Osteoblast (primary cell): ENCODE measurements around the gene DAZAP2. TPM values are rescaled to one million over a fixed set of nuclear protein-coding genes. Genes with fewer than 3 reads are reported as not detected.
A peak's percentile ranks its signal among the peaks of the same experiment; 100 is the strongest.

Experiments
- DNase-seq: peaks from one replicate; pipeline ENCODE4 v3.0.0; 2011; ENCODE audit warnings: low spot score, mixed read lengths; ENCODE audit not compliant: insufficient read length; ENCODE audit errors: missing footprints
- H2AFZ ChIP-seq: 2 replicates; pipeline ENCODE4 v1.6.0; 2011; ENCODE audit warnings: mild to moderate bottlenecking, low read length
- H3K27ac ChIP-seq: 2 replicates; pipeline ENCODE4 v1.5.1; 2011; ENCODE audit warnings: mild to moderate bottlenecking, low read depth, low read length, moderate library complexity
- H3K27me3 ChIP-seq: 2 replicates; pipeline ENCODE4 v1.6.0; 2012; ENCODE audit warnings: mild to moderate bottlenecking, control low read depth, inconsistent platforms, low read length, moderate library complexity; ENCODE audit not compliant: insufficient read depth
- H3K36me3 ChIP-seq: 2 replicates; pipeline ENCODE4 v1.5.1; 2011; ENCODE audit warnings: mild to moderate bottlenecking, low read length, control low read depth, moderate library complexity; ENCODE audit not compliant: insufficient read depth
- H3K4me1 ChIP-seq: 2 replicates; pipeline ENCODE4 v1.5.1; 2011; ENCODE audit warnings: mild to moderate bottlenecking, low read length, control low read depth, moderate library complexity; ENCODE audit not compliant: insufficient read depth
- H3K4me2 ChIP-seq: 2 replicates; pipeline ENCODE4 v1.6.0; 2011; ENCODE audit warnings: mild to moderate bottlenecking, low read length; ENCODE audit not compliant: insufficient read depth
- H3K4me3 ChIP-seq: fragments of 200-600 bp; sonication (generic); 3 replicates; pipeline ENCODE4 v1.5.1; 2012; ENCODE audit warnings: mild to moderate bottlenecking, low read length, inconsistent platforms; ENCODE audit not compliant: insufficient read depth
- H3K79me2 ChIP-seq: 2 replicates; pipeline ENCODE4 v1.6.0; 2012; ENCODE audit warnings: mild to moderate bottlenecking, low read length, control low read depth, inconsistent platforms; ENCODE audit not compliant: insufficient read depth
- H3K9me3 ChIP-seq: 2 replicates; pipeline ENCODE4 v1.5.1; 2011; ENCODE audit warnings: low read depth, low read length, control low read depth
- H4K20me1 ChIP-seq: 2 replicates; pipeline ENCODE4 v1.6.0; 2012; ENCODE audit warnings: mild to moderate bottlenecking, low read length, control low read depth; ENCODE audit not compliant: insufficient read depth
- total RNA-seq: library from RNA; depleted of rRNA; stranded (reverse); fragments of >200 nt; gene quantifications from 2 replicates; pipeline ENCODE4 v1.2.3, GENCODE V29; 2012
- TF ChIP-seq, protein P1 (sequence below): IDR thresholded peaks from 2 replicates; pipeline ENCODE4 v1.5.1; 2011; ENCODE audit warnings: mild to moderate bottlenecking, low read depth, low read length, moderate library complexity; ENCODE audit errors: extremely low read depth

DAZAP2 gene
- total RNA-seq, 1 donor = 160 TPM

GRCh38 chr12:51216642-51217041 is 22.0 kb upstream of the DAZAP2 start:
- Histone ChIP-seq H3K36me3 (no peaks in the 10 kb centered on the region), H3K9me3 (no peaks in the 10 kb centered on the region), H3K27ac (peak overlapping the region; percentile 53), H3K4me2 (peak overlapping the region; percentile 84), H4K20me1 (no peaks in the 10 kb centered on the region), H3K4me3 (peak overlapping the region; percentile 88), H2AFZ (peak overlapping the region; percentile 83), H3K79me2 (peaks cover 7% of the 10 kb centered on the region), H3K4me1 (peaks cover 15% of the 10 kb centered on the region), H3K27me3 (no peaks in the 10 kb centered on the region)
- TF ChIP-seq, protein P1, sequence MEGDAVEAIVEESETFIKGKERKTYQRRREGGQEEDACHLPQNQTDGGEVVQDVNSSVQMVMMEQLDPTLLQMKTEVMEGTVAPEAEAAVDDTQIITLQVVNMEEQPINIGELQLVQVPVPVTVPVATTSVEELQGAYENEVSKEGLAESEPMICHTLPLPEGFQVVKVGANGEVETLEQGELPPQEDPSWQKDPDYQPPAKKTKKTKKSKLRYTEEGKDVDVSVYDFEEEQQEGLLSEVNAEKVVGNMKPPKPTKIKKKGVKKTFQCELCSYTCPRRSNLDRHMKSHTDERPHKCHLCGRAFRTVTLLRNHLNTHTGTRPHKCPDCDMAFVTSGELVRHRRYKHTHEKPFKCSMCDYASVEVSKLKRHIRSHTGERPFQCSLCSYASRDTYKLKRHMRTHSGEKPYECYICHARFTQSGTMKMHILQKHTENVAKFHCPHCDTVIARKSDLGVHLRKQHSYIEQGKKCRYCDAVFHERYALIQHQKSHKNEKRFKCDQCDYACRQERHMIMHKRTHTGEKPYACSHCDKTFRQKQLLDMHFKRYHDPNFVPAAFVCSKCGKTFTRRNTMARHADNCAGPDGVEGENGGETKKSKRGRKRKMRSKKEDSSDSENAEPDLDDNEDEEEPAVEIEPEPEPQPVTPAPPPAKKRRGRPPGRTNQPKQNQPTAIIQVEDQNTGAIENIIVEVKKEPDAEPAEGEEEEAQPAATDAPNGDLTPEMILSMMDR = no peak
- peak; percentile 50 for DNase-seq

DNA sequence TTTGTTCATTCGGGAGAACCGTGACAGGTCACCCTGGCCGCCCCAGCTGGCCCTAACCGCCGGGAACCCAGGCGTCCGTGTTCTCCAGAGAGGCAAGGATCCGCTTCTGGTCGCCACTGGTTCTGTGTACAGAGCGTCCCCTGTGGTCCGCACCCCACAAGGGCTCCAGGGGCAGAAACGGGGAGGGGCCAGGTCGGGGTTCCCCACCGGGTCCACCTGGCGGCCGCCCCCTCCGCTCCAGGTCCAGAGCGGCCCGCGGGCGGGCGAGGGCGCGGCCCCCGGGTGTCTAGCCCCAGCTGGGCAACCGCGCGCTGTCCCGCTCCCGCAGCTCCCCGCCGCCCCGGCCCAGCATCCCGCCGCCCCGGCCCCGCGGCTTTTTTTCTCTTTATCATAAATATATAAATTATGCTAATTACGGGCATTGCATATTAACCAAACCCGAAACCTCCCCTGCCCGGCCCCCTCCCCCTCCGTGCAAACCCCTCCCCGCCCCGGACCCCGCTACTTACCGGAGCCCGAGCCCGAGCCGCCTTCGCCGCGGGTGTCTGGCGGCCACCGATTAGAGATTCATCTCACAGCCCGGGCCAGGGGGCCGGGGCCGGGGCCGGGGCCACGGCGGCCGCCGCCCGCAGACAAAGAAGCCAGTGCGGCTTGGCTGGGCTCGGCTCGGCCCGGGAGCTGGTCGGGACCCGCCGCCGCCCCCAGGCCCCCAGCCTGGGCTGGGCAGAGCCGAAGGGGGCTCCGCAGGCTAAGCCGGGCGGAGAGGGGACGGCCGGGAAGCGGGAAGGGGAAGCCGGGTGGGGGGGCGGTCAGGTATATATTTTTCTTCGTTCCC is 21.3 kb upstream of the DAZAP2 start:
- H3K27me3 ChIP-seq = no peaks in the 10 kb centered on the region
- no peaks in the 10 kb centered on the region for H3K9me3 ChIP-seq
- H3K4me2 ChIP-seq = peak overlapping the region; percentile 90
- H3K79me2 ChIP-seq = peaks cover 7% of the 10 kb centered on the region
- peak overlapping the region; percentile 53 for H3K27ac ChIP-seq
- H2AFZ ChIP-seq = peak overlapping the region; percentile 83
- no peaks in the 10 kb centered on the region for H3K36me3 ChIP-seq
- H3K4me3 ChIP-seq = peak overlapping the region; percentile 88
- no peaks in the 10 kb centered on the region for H4K20me1 ChIP-seq
- TF ChIP-seq, protein P1 = peak; percentile 4
- DNase-seq = peak; percentile 94
- H3K4me1 ChIP-seq = peaks cover 15% of the 10 kb centered on the region

GRCh38 chr12:51217968-51218606 is 20.5 kb upstream of the DAZAP2 start, which contains the start of gene POU6F1:
POU6F1 (minus strand) TSS chr12:51218062; CDS start chr12:51206836, 11,226 bp downstream.
- TF ChIP-seq, protein P1 = peak; percentile 33
- H3K4me2 ChIP-seq = peak within 1 kb of the TSS; percentile 90
- H2AFZ ChIP-seq = peak within 1 kb of the TSS; percentile 86
- H3K9me3 ChIP-seq = no peaks in the 10 kb centered on the region
- no peaks in the 10 kb centered on the region for H3K36me3 ChIP-seq
- peak; percentile 99 for DNase-seq
- H3K4me3 ChIP-seq = peak within 1 kb of the TSS; percentile 88
- peak within 1 kb of the TSS; percentile 83 for H3K27ac ChIP-seq
- no peaks in the 10 kb centered on the region for H4K20me1 ChIP-seq
- no peaks in the 10 kb centered on the region for H3K27me3 ChIP-seq
- H3K79me2 ChIP-seq = peaks cover 7% of the 10 kb centered on the region
- H3K4me1 ChIP-seq = peaks cover 15% of the 10 kb centered on the region
